Putamen (tissue), 1 donor: ENCODE data around the gene CABS1.

Source experiments
- DNase-seq: peaks from one replicate; pipeline ENCODE4 v3.0.0-alpha.2; 2016; ENCODE audit warnings: low spot score

Gene CABS1

GRCh38 chr4:70382691-70383181 is 48.0 kb downstream of the CABS1 start, which contains the start of gene SMR3B:
Gene SMR3B, plus strand, starts transcription at chr4:70383131. Its CDS starts 1,380 bp downstream, at chr4:70384511.
- no peak for DNase-seq
